MCF 10A (cell line): ENCODE results near the gene SIRT4. TPM values are rescaled to one million over a fixed set of nuclear protein-coding genes. Genes with fewer than 3 reads are reported as not detected.

ENCODE experiments used
- BruUV-seq: library from RNA; stranded (reverse); fragments of 400-500 nt; replicated peaks from 2 replicates; lab custom pipeline; 2021; lab: Mats Ljungman, UMichigan
- CTCF ChIA-PET: fragments of 300-600 bp; sonication (Branson Sonifier 250); formaldehyde crosslinking; extraction: SDS; loops from one replicate; lab custom pipeline; 2021; ENCODE audit warnings: antibody characterized with exemption, inconsistent platforms; lab: Yijun Ruan, JAX
- POLR2A ChIA-PET: fragments of 300-600, 350-650 bp; sonication (Branson Sonifier 250); formaldehyde crosslinking; extraction: SDS; loops from one replicate; lab custom pipeline; 2020; ENCODE audit warnings: antibody characterized with exemption, inconsistent platforms; lab: Yijun Ruan, JAX
- DNase-seq: peaks from one replicate; pipeline ENCODE4 v3.0.0-alpha.2; 2018; ENCODE audit not compliant: unreplicated experiment
- H3K27ac Mint-ChIP-seq: one replicate; pipeline ENCODE4 v1.8.0; 2022; ENCODE audit warnings: mild to moderate bottlenecking, low read depth, mixed read lengths; ENCODE audit not compliant: unreplicated experiment
- H3K27me3 Mint-ChIP-seq: one replicate; pipeline ENCODE4 v1.8.0; 2022; ENCODE audit warnings: mixed read lengths; ENCODE audit not compliant: insufficient read depth, unreplicated experiment
- H3K36me3 Mint-ChIP-seq: one replicate; pipeline ENCODE4 v1.8.0; 2022; ENCODE audit warnings: mild to moderate bottlenecking, moderate library complexity, mixed read lengths; ENCODE audit not compliant: insufficient read depth, unreplicated experiment
- H3K4me1 Mint-ChIP-seq: one replicate; pipeline ENCODE4 v1.8.0; 2022; ENCODE audit warnings: mixed read lengths; ENCODE audit not compliant: insufficient read depth, unreplicated experiment
- H3K4me3 Mint-ChIP-seq: one replicate; pipeline ENCODE4 v1.8.0; 2022; ENCODE audit warnings: mild to moderate bottlenecking, moderate library complexity, mixed read lengths; ENCODE audit not compliant: unreplicated experiment
- H3K9me3 Mint-ChIP-seq: one replicate; pipeline ENCODE4 v1.8.0; 2022; ENCODE audit warnings: mixed read lengths; ENCODE audit not compliant: unreplicated experiment
- intact Hi-C: fragments of 100-400 bp; cut with micrococcal nuclease; formaldehyde crosslinking; loops from 2 replicates; pipeline ENCODE4 v1.14.1; 2022
- total RNA-seq: library from RNA; stranded (reverse); gene quantifications from 2 replicates; pipeline ENCODE4 v1.2.3, GENCODE V29; 2022
- TF ChIP-seq, protein P1 (sequence below): fragments of 200-600 bp; IDR thresholded peaks from one replicate; pipeline ENCODE4 v1.8.0; 2022; ENCODE audit warnings: antibody characterized with exemption, mild to moderate bottlenecking; ENCODE audit not compliant: unreplicated experiment

Gene SIRT4
- total RNA-seq, 1 experiment from 2014 or later: 0.61 TPM

DNA sequence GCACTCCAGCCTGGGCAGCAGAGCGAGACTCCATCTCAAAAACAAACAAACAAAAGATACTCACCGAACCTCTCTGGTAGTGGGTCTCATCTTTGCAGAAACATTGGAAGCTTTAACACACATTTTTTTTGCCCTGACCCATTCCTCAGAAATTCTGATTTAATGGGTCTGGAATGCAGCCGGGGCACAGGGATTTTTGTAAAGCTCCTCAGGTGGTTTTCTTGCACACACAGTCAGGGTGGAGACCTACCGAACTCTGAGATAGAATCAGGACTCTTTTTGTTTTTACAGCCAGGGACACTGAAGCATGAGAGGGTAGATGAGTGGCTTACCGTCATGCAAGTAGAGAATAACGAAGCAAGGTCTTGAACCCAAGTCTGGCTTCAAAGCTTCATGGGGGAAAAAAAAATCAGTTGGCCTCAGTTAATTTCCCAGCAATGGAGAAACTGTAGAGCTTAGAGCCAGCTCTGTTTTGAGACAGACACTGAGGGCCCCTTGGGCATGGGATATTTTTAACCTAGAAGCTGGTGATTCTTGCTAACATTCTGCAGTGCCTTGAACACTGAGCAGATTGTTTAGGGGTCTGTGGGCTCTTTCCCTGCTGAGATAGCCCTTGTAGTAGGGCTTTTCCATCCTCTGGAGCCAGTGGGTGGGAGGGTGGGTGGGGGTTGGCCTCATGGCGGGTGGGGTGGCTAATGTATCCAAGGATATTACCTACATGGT lies 15.2 kb upstream of the SIRT4 start:
- Mint-ChIP-seq H3K36me3 (no peaks in the 10 kb centered on the region), H3K9me3 (no peaks in the 10 kb centered on the region), H3K27me3 (no peaks in the 10 kb centered on the region), H3K4me3 (no peak overlapping the region), H3K27ac (no peak overlapping the region), H3K4me1 (peaks cover 16% of the 10 kb centered on the region)
- ChIA-PET CTCF (interaction anchor here (0.6 to 2.4 kb wide), 6 partner anchors 21 to 1843 kb away, joined by 3 to 10 read pairs (median 4); partner anchors contain the start of genes PXN and RPLP0), POLR2A (interaction anchor here (0.7 to 1.3 kb wide), 6 partner anchors 23 to 1753 kb away, joined by 3 to 5 read pairs (median 3); partner anchors contain the start of gene RPLP0)
- DNase-seq: no peak
- intact Hi-C loops: no loop called here
- TF ChIP-seq, protein P1, sequence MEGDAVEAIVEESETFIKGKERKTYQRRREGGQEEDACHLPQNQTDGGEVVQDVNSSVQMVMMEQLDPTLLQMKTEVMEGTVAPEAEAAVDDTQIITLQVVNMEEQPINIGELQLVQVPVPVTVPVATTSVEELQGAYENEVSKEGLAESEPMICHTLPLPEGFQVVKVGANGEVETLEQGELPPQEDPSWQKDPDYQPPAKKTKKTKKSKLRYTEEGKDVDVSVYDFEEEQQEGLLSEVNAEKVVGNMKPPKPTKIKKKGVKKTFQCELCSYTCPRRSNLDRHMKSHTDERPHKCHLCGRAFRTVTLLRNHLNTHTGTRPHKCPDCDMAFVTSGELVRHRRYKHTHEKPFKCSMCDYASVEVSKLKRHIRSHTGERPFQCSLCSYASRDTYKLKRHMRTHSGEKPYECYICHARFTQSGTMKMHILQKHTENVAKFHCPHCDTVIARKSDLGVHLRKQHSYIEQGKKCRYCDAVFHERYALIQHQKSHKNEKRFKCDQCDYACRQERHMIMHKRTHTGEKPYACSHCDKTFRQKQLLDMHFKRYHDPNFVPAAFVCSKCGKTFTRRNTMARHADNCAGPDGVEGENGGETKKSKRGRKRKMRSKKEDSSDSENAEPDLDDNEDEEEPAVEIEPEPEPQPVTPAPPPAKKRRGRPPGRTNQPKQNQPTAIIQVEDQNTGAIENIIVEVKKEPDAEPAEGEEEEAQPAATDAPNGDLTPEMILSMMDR: no peak
- BruUV-seq: no TSS peak

DNA sequence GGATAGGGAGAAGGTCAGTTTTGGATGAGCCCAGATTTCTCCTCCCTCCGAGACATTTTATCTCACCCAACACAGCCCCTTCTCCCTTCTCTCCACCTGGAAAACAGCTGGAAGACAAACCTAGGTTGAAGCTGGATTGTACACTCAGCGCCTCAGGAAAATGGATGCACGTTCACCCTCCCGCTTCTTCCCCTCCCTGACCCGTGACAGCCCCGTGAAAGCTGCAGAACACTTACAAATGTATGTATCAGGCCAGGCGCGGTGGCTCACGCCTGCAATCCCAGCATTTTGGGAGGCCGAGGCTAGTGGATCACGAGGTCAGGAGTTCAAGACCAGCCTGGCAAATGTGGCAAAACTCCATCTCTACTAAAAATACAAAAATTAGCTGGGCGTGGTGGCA lies 14.6 kb upstream of the SIRT4 start:
- Mint-ChIP-seq H3K4me3 (no peak overlapping the region), H3K4me1 (peaks cover 16% of the 10 kb centered on the region), H3K36me3 (no peaks in the 10 kb centered on the region), H3K27ac (no peak overlapping the region), H3K27me3 (no peaks in the 10 kb centered on the region), H3K9me3 (no peaks in the 10 kb centered on the region)
- intact Hi-C loops: no loop called here
- POLR2A ChIA-PET: interaction anchor here (0.7 to 1.3 kb wide), 5 partner anchors 26 to 86 kb away, joined by 3 to 5 read pairs (median 3); partner anchors contain the start of gene RPLP0
- CTCF ChIA-PET: interaction anchor here (0.5 to 2.4 kb wide), 6 partner anchors 17 to 1795 kb away, joined by 3 to 10 read pairs (median 4); partner anchors contain the start of gene RPLP0
- TF ChIP-seq, protein P1: no peak
- BruUV-seq: no TSS peak
- DNase-seq: no peak

DNA sequence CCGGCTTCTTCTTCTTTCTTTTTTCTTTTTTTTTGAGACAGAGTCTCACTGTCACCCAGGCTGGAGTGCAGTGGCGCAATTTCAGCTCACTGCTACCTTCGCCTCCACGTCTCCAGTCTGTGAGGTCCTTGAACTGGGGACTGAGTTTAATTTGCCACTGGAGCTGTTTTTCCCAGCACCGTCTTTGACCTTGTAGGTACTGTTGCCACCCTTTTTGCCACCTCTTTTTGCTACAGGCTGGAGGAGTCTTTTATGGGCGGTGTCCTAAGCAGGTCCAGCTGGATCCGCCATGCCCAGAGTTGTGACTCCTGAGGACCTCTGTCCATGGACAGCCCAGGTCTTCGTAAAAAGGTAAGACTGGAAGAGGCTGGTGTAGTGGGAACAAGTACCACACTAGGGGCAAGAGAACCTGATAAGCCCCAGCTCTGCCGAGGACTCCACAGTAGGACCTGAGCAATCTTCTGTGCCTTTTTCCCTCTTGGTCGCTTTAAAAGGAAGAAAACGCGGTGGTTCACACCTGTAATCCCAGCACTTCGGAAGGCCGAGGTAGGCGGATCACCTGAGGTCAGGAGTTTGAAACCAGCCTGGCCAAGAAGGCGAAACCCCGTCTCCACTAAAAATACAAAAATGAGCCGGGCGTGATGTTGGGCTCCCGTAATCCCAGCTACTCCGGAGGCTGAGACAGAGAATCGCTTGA lies 11.4 kb upstream of the SIRT4 start:
- CTCF ChIA-PET: interaction anchor here (0.6 to 1.8 kb wide), 8 partner anchors 23 to 346 kb away, joined by 3 to 10 read pairs (median 4); no protein-coding TSS in a partner anchor
- H3K9me3 Mint-ChIP-seq: no peaks in the 10 kb centered on the region
- no peak overlapping the region for H3K27ac Mint-ChIP-seq
- TF ChIP-seq, protein P1: no peak
- no peaks in the 10 kb centered on the region for H3K27me3 Mint-ChIP-seq
- BruUV-seq: no TSS peak
- DNase-seq: peak; percentile 23
- POLR2A ChIA-PET: interaction anchor here (0.5 to 5.5 kb wide), 35 partner anchors 8 to 395 kb away, joined by 3 to 125 read pairs (median 5); partner anchors contain the start of genes COX6A1, PXN, RAB35 and RPLP0
- intact Hi-C loops: loop anchor here (1.0 kb wide), 1 partner anchor 59 kb away; no protein-coding TSS in a partner anchor
- no peaks in the 10 kb centered on the region for H3K36me3 Mint-ChIP-seq
- peaks cover 11% of the 10 kb centered on the region for H3K4me1 Mint-ChIP-seq
- no peak overlapping the region for H3K4me3 Mint-ChIP-seq

DNA sequence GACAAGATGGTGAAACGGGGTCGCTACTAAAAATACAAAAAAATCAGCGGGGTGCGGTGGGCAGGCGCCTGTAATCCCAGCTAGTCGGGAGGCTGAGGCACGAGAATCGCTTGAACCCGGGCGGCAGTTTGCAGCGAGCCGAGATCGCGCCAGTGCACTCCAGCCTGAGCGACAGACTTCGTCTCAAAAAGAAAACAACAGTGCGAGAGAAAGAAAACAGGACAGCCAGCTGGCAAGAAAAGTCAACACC lies 9.8 kb upstream of the SIRT4 start:
- intact Hi-C loops: no loop called here
- Mint-ChIP-seq H3K36me3 (no peaks in the 10 kb centered on the region), H3K27ac (no peak overlapping the region), H3K27me3 (no peaks in the 10 kb centered on the region), H3K4me3 (no peak overlapping the region), H3K4me1 (no peaks in the 10 kb centered on the region), H3K9me3 (no peaks in the 10 kb centered on the region)
- DNase-seq: no peak
- TSS peak; percentile 54 for BruUV-seq
- ChIA-PET POLR2A (interaction anchor here (0.6 to 5.5 kb wide), 31 partner anchors 10 to 985 kb away, joined by 3 to 125 read pairs (median 6); partner anchors contain the start of genes COX6A1, PXN, RAB35 and RPLP0), CTCF (interaction anchor here (1.6 to 1.8 kb wide), 2 partner anchors 10 to 64 kb away, joined by 4 to 10 read pairs; partner anchors contain the start of gene SIRT4)
- TF ChIP-seq, protein P1: no peak
